Urinary bladder (tissue), 4 donors: Measurements from ENCODE around the gene SCRN3. TPM values are rescaled to one million over a fixed set of nuclear protein-coding genes. Genes with fewer than 3 reads are reported as not detected.

Source experiments
- DNase-seq: peaks from one replicate; pipeline ENCODE4 v3.0.0-alpha.2; 2015; ENCODE audit errors: extremely low spot score
- H3K27ac ChIP-seq: one replicate; pipeline ENCODE4 v1.5.1; 2013; ENCODE audit warnings: low read depth, mild to moderate bottlenecking, moderate library complexity
- H3K36me3 ChIP-seq: one replicate; pipeline ENCODE4 v1.6.1; 2013; ENCODE audit warnings: mild to moderate bottlenecking, moderate library complexity; ENCODE audit not compliant: insufficient read depth
- H3K4me1 ChIP-seq: one replicate; pipeline ENCODE4 v1.6.1; 2013; ENCODE audit warnings: mild to moderate bottlenecking, moderate library complexity; ENCODE audit not compliant: insufficient read depth
- H3K4me3 ChIP-seq: one replicate; pipeline ENCODE4 v1.5.1; 2013; ENCODE audit warnings: low read depth, low read length
- WGBS: extraction: QIAGEN DNeasy Blood & Tissue Kit; methylation state at CpG from one replicate; pipeline ENCODE4 v1.1.7; 2013; 5-methylcytosine and 5-hydroxymethylcytosine counted together
- polyA plus RNA-seq: library from polyadenylated mRNA; stranded (reverse); fragments of 200-250 nt; gene quantifications from one replicate; pipeline ENCODE4 v1.2.3, GENCODE V29; 2013
- total RNA-seq: library from RNA; depleted of rRNA; stranded (reverse); fragments of >200 nt; gene quantifications from one replicate; pipeline ENCODE4 v1.2.3, GENCODE V29; 2014
- donor health status: healthy with polysubstance abuse.
- donor health status: healthy.

SCRN3 gene
- total and polyA plus RNA-seq, 2 donors, result 20.8 to 46.8 TPM

- no peaks in the 10 kb centered on the region for H3K36me3 ChIP-seq
- no peak overlapping the region for H3K27ac ChIP-seq
- no peak overlapping the region for H3K4me3 ChIP-seq
- DNase-seq, result no peak
- no peaks in the 10 kb centered on the region for H3K4me1 ChIP-seq
- WGBS, result 74% methylated on average over 3 of the region's 3 CpGs
Measured at GRCh38 chr2:174473796-174474195, 78.3 kb downstream of the SCRN3 start.

DNA sequence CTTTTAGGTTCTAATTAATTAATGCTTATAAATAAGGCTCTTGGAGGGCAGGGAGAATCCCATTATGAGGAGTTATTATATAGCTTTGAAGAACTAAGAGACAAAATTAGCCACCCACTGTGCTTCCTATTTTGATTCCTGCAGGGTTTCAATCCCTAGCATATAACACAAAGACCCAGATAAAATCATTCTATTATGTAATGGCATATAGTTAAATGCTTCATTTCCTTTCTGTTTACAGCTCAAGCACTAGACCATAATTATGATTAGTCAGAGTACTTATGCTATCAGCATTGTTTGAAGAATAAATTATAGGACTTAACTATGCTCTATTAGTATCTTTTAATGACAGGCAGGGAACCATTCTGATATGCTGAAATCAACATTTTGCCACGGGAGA is 82.2 kb downstream of the SCRN3 start:
- no peaks in the 10 kb centered on the region for H3K4me1 ChIP-seq
- H3K27ac ChIP-seq, result no peak overlapping the region
- H3K4me3 ChIP-seq, result no peak overlapping the region
- WGBS, result 86% methylated on average over 1 of the region's 1 CpG
- H3K36me3 ChIP-seq, result no peaks in the 10 kb centered on the region
- no peak for DNase-seq

Other genes starting within 250 kb of the SCRN3 start
- gene OLA1, start 147.2 kb upstream of the SCRN3 start, total RNA-seq, result 68.3 TPM
- 51.1 TPM for gene OLA1, start 147.2 kb upstream of the SCRN3 start, polyA plus RNA-seq
- not detected for gene SP9, start 60.8 kb upstream of the SCRN3 start, total RNA-seq
- gene SP9, start 60.8 kb upstream of the SCRN3 start, polyA plus RNA-seq, result not detected
- gene GPR155, start 91.3 kb downstream of the SCRN3 start, total RNA-seq, result 17.3 TPM
- 7.3 TPM for gene GPR155, start 91.3 kb downstream of the SCRN3 start, polyA plus RNA-seq
- gene WIPF1, start 202.1 kb downstream of the SCRN3 start, total RNA-seq, result 43.1 TPM
- 45.0 TPM for gene WIPF1, start 202.1 kb downstream of the SCRN3 start, polyA plus RNA-seq